Lung microvascular endothelial cell (primary cell): Measurements from ENCODE around the gene OR8B4. TPM values are rescaled to one million over a fixed set of nuclear protein-coding genes. Genes with fewer than 3 reads are reported as not detected.
"Not testable (repeated sequence)": the region's sequence is repeated elsewhere in the genome, so short reads cannot be mapped to it uniquely, and the experiment has no call there.

ENCODE experiments used
- DNase-seq, 2 donors: peaks; one replicate each; pipeline versions ENCODE4 v3.0.0 to v3.0.0-alpha.2; 2010; ENCODE audit warnings: low read depth in 2 of 2
- total RNA-seq: library from RNA; depleted of rRNA; stranded (reverse); fragments of >200 nt; gene quantifications from 2 replicates; pipeline ENCODE4 v1.2.1, GENCODE V29; 2014

The OR8B4 gene
- total RNA-seq, 1 donor from 2014 or later, result not detected

DNA sequence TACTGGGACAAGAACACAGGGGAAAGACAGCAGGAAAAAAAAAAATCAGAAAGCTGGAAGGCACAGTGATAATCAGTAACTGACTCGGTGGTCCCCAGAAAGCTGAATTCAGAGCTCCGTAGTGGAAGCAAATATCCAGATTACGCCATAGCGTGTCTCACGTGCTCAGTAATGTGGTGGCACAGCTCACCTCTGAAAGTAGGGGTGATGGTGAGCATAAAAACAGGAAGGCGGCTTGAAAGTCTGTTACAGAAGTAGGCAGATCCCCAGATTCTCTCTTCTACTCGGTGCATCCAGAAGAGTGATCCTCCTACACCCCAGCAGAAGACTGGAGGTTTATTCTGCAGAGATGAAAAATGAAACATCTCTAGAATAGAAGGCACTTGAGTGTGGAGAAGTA, 14.8 kb downstream of the OR8B4 start:
- DNase-seq, result no peak

GRCh38 chr11:124405581-124405980, 19.1 kb downstream of the OR8B4 start:
- DNase-seq, result peak in 1 of 2 donors; percentile 62

DNA sequence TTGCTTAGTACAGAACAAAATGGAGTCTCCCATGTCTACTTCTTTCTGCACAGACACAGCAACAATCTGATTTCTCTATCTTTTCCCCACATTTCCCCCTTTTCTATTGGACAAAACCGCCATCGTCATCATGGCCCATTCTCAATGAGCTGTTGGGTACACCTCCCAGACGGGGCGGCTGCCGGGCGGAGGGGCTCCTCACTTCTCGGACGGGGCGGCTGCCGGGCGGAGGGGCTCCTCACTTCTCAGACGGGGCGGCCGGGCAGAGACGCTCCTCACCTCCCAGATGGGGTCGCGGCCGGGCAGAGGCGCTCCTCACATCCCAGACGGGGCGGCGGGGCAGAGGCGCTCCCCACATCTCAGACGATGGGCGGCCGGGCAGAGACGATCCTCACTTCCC, 21.5 kb downstream of the OR8B4 start:
- not testable (repeated sequence) for DNase-seq

DNA sequence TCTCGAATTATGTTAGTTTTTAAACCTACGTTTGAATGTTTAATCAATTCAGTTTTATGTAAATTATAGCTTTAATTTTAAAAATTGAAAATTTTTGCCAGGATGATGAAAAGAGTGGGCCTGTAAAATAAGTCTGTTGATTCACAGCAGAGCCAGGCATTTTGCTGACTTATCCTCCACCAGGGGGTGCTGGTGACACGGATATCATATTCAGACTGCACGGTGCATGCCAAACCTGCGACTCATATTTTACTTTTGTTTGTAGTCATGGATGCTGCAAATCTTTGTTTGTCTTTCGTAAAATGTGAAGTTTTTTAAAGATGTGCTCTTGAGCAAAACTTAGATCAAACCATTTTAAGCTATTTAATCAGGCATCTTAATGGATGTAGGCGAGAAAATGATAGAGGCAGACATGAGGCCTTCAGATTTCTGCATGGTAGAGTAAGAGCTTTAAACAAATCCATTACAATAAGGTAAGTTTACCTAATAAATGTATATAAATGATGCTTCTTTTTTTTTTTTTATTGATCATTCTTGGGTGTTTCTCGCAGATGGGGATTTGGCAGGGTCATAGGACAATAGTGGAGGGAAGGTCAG, 22.2 kb downstream of the OR8B4 start:
- DNase-seq, result peak; percentile 77 to 83

GRCh38 chr11:124398924-124399323, 25.7 kb downstream of the OR8B4 start, which contains the start of gene OR8B3:
TSS of gene OR8B3 (minus strand) at chr11:124399024. CDS start at chr11:124397351, 1,673 bp downstream.
- DNase-seq, result no peak

- not testable (repeated sequence) for DNase-seq
Observed at GRCh38 chr11:124396847-124397246, 27.8 kb downstream of the OR8B4 start.

GRCh38 chr11:124394408-124394807, 30.3 kb downstream of the OR8B4 start:
- peak in 1 of 2 donors; percentile 39 for DNase-seq

- DNase-seq, result no peak
Observed at GRCh38 chr11:124384399-124384798, 40.3 kb downstream of the OR8B4 start, which contains the start of gene OR8B2. TSS of gene OR8B2 (minus strand) at chr11:124384499. CDS start at chr11:124383343, 1,156 bp downstream.

GRCh38 chr11:124382857-124383256, 41.8 kb downstream of the OR8B4 start:
- not testable (repeated sequence) for DNase-seq

- no peak for DNase-seq
Observed at GRCh38 chr11:124380585-124380984, 44.1 kb downstream of the OR8B4 start.

DNA sequence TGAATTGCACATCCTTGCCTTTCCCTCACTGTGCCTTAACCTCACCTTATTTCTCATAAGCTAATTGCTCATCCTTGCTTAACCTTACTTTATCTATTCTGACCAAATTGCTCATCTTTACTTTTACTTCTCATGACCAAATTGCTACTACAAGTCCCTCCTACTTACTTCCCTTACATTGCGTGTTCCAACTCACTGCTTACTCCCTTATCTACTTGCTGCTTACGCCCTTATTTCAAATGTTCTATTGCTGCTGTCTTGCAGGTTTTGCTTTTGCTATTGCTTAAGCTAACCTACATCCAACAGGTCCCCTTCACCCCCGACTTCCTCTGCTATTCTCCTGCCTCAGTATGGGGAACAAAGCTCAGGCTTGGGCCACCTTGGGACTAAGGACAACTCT, 48.4 kb downstream of the OR8B4 start:
- no peak for DNase-seq

Other genes starting within 250 kb of the OR8B4 start
- not detected in 2 replicates for gene OR10D3, start 241.5 kb downstream of the OR8B4 start, total RNA-seq
- gene OR8G1, start 183.8 kb downstream of the OR8B4 start, total RNA-seq, result not detected in 2 replicates
- gene OR8G5, start 168.5 kb downstream of the OR8B4 start, total RNA-seq, result not detected in 2 replicates
- gene OR8D1, start 110.9 kb downstream of the OR8B4 start, total RNA-seq, result not detected in 2 replicates
- not detected in 2 replicates for gene OR8D2, start 104.7 kb downstream of the OR8B4 start, total RNA-seq
- not detected in 2 replicates for gene OR8B2, start 40.4 kb downstream of the OR8B4 start, total RNA-seq
- gene OR8B3, start 25.8 kb downstream of the OR8B4 start, total RNA-seq, result not detected in 2 replicates
- not detected in 2 replicates for gene OR8B8, start 20.8 kb upstream of the OR8B4 start, total RNA-seq
- gene OR8B12, start 118.8 kb upstream of the OR8B4 start, total RNA-seq, result not detected in 2 replicates
- gene OR8A1, start 145.1 kb upstream of the OR8B4 start, total RNA-seq, result under 0.01 TPM in 1 of 2 replicates, not detected in the other
- gene PANX3, start 186.6 kb upstream of the OR8B4 start, total RNA-seq, result not detected in 2 replicates
- gene TBRG1, start 198.0 kb upstream of the OR8B4 start, total RNA-seq, result 11.6 and 19.2 TPM in 2 replicates
- gene SIAE, start 248.9 kb upstream of the OR8B4 start, total RNA-seq, result 6.8 and 7.5 TPM in 2 replicates
- 3.6 and 5.0 TPM in 2 replicates for gene SPA17, start 249.0 kb upstream of the OR8B4 start, total RNA-seq